ENCODE measurements around the gene BRD7.

Gene BRD7

GRCh38 chr16:50298075-50298460 is 70.7 kb downstream of the BRD7 start:
- DNase-seq (ENCODE audit: low read depth, low spot score) = no peak
- H3K4me3 ChIP-seq (ENCODE audit: low read length) = no peak overlapping the region

- H3K4me3 ChIP-seq (ENCODE audit: low read length) = no peak overlapping the region
- no peak for DNase-seq (ENCODE audit: low read depth, low spot score)
Measured at GRCh38 chr16:50297301-50298074, 71.3 kb downstream of the BRD7 start.

GRCh38 chr16:50296807-50297206 is 72.0 kb downstream of the BRD7 start:
- no peak for DNase-seq (ENCODE audit: low read depth, low spot score)
- no peak overlapping the region for H3K4me3 ChIP-seq (ENCODE audit: low read length)

- no peak overlapping the region for H3K4me3 ChIP-seq (ENCODE audit: low read length)
- no peak for DNase-seq (ENCODE audit: low read depth, low spot score)
Measured at GRCh38 chr16:50295541-50296132, 73.2 kb downstream of the BRD7 start.

- H3K4me3 ChIP-seq (ENCODE audit: low read length) = no peak overlapping the region
- DNase-seq (ENCODE audit: low read depth, low spot score) = no peak
Measured at GRCh38 chr16:50294955-50295354, 73.8 kb downstream of the BRD7 start.

GRCh38 chr16:50293994-50294855 is 74.6 kb downstream of the BRD7 start:
- no peak overlapping the region for H3K4me3 ChIP-seq (ENCODE audit: low read length)
- DNase-seq (ENCODE audit: low read depth, low spot score) = no peak

GRCh38 chr16:50293041-50293783 is 75.6 kb downstream of the BRD7 start:
- DNase-seq (ENCODE audit: low read depth, low spot score) = no peak

GRCh38 chr16:50292566-50292948 is 76.2 kb downstream of the BRD7 start:
- DNase-seq (ENCODE audit: low read depth, low spot score) = no peak
- no peak overlapping the region for H3K4me3 ChIP-seq (ENCODE audit: low read length)

More at GRCh38 chr16:50293041-50293783, 75.6 kb downstream of the BRD7 start:
- no peak overlapping the region for H3K4me3 ChIP-seq (ENCODE audit: low read length)

- H3K4me3 ChIP-seq (ENCODE audit: low read length) = no peak overlapping the region
- DNase-seq (ENCODE audit: low read depth, low spot score) = no peak
Measured at GRCh38 chr16:50291719-50292565, 76.8 kb downstream of the BRD7 start.

- DNase-seq (ENCODE audit: low read depth, low spot score) = no peak
- H3K4me3 ChIP-seq (ENCODE audit: low read length) = no peak overlapping the region
Measured at GRCh38 chr16:50290856-50291255, 77.9 kb downstream of the BRD7 start.

- no peak overlapping the region for H3K4me3 ChIP-seq (ENCODE audit: low read length)
- DNase-seq (ENCODE audit: low read depth, low spot score) = no peak
Measured at GRCh38 chr16:50289950-50290764, 78.6 kb downstream of the BRD7 start.

- no peak overlapping the region for H3K4me3 ChIP-seq (ENCODE audit: low read length)
- no peak for DNase-seq (ENCODE audit: low read depth, low spot score)
Measured at GRCh38 chr16:50288920-50289319, 79.9 kb downstream of the BRD7 start.

GRCh38 chr16:50288026-50288425 is 80.8 kb downstream of the BRD7 start:
- no peak overlapping the region for H3K4me3 ChIP-seq (ENCODE audit: low read length)
- DNase-seq (ENCODE audit: low read depth, low spot score) = no peak

- DNase-seq (ENCODE audit: low read depth, low spot score) = no peak
- no peak overlapping the region for H3K4me3 ChIP-seq (ENCODE audit: low read length)
Measured at GRCh38 chr16:50286681-50287080, 82.1 kb downstream of the BRD7 start.

- DNase-seq (ENCODE audit: low read depth, low spot score) = no peak
- no peak overlapping the region for H3K4me3 ChIP-seq (ENCODE audit: low read length)
Measured at GRCh38 chr16:50285406-50286003, 83.3 kb downstream of the BRD7 start.

- H3K4me3 ChIP-seq (ENCODE audit: low read length) = no peak overlapping the region
- DNase-seq (ENCODE audit: low read depth, low spot score) = no peak
Measured at GRCh38 chr16:50284131-50284911, 84.5 kb downstream of the BRD7 start.

All from Jurkat, Clone E6-1 (cell line).